Left lobe of liver (tissue), 2 donors: ENCODE results near the gene UBE2O. TPM values are rescaled to one million over a fixed set of nuclear protein-coding genes. Genes with fewer than 3 reads are reported as not detected.

Source experiments
- ATAC-seq: fragments of 200-7000 bp; cut with Tn5 transposase; one replicate; pipeline ENCODE4 v1.9.1; 2020; ENCODE audit warnings: mild to moderate bottlenecking, moderate library complexity
- DNase-seq: peaks from one replicate; pipeline ENCODE4 v3.0.0-alpha.2; 2020; ENCODE audit warnings: low spot score
- total RNA-seq: library from RNA; stranded (reverse); gene quantifications from one replicate; pipeline ENCODE4 v1.2.1, GENCODE V29; 2021
- donor health status: DM: no; HTN: no; CAD: no; lungs with moderate emphysema.
- donor health status: DM: no; HTN: yes; CAD: no.

Gene UBE2O
- total RNA-seq, 1 donor from 2014 or later, result 9.8 TPM

DNA sequence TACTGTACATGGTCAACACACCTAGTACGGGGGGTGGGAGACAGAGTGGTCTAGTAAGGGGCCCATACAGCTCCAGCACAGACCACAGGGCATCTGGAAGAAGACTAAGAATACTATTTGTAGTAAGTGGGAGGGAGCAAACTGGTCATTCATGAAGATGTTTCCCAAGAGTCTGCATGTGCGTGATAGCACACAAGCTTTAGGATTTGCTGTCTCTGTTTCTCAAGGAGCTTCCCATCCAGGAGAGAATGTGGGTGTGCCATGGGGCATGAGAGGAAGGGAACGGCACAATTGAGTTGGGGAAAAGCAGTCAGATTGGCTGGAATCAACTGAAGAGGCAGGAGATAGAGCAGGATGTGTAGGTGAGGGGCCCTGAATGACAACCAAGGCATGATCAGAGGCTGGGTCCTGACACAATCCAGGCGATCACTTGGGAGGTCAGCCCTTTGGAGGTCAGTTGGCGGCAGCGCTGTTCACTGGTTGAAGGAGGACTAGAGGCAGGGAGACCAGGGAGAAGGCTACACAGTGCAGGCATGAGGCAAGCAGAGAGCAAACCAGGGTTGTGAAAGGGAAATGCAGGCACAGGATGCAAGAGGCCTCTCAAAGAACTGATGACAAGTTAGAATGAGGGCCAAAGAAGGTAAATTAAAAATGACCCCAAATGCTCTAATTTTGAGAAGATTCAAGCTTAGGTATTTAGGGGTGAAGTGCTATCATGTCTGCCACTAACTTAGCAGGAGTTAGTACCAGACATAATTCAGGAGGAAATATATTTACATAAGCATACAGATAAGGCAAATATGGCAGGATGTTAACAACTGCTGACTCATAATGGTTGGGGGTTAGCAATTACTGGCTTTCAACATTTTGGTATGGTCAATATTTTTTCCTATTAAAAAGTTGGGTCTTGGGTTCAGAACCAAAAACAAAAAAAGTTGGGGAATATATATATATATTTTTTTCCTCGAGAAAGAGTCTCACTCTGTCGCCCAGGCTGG, 10.3 kb downstream of the UBE2O start:
- no peak for DNase-seq
- ATAC-seq, result no peak

DNA sequence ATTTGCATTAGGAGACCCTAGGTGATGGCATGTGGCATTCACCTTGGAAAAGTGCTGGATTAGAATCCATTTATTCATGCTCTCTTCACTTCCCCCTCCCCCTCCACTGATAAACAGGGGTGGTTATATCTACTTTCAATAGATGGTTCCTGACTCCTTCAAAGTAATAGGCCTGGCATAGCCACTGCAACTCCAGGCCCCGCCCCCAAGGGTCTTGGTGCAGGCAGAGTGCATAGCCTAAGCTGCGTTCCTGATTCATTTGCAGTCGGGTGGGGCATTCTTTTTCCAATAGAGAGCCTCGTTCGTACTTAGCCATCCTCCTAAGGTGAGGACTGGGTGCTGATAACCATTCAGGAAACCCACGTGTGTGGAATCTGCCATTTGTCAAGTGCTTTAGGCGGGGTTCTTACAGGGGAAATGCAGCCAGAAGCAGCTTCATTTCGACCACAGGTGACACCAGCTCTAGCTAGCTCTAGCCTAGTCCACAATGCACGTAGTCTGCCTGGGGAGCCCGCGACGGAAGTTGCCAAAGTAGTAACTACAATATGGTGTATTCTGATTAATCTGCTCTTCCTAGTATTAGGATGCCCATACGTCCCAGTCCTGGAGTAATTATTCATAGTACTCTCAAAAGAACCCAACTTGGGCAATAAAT, 11.1 kb downstream of the UBE2O start:
- no peak for ATAC-seq
- DNase-seq, result no peak

DNA sequence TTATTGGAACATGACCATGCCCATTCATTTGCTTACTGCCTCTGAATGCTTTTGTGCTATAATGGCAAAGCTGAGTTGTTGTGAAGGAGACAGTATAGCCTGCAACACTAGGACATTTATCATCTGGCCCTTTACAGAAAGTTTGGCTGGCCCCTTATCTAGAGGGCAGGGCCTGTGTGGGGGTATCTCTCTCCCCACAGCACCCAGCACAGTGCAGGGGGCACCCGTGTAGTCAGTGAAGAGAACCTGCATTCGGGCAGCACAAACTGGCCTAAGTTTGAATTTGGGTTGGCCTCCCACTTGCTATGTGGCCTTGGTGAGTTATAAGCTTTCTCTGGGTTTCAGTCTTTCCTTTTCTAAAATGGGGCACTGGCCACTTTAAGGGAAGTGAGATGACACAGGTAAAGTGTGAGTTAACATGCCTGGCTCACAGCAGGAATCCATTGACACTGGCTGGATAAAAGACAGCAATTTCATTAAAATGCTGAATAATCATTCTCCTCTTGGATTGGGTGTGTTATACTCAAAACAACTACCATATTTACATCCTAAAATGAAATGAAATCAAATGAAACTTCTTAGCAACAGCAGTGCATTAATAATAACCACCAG, 12.1 kb downstream of the UBE2O start:
- ATAC-seq, result no peak
- DNase-seq, result no peak

DNA sequence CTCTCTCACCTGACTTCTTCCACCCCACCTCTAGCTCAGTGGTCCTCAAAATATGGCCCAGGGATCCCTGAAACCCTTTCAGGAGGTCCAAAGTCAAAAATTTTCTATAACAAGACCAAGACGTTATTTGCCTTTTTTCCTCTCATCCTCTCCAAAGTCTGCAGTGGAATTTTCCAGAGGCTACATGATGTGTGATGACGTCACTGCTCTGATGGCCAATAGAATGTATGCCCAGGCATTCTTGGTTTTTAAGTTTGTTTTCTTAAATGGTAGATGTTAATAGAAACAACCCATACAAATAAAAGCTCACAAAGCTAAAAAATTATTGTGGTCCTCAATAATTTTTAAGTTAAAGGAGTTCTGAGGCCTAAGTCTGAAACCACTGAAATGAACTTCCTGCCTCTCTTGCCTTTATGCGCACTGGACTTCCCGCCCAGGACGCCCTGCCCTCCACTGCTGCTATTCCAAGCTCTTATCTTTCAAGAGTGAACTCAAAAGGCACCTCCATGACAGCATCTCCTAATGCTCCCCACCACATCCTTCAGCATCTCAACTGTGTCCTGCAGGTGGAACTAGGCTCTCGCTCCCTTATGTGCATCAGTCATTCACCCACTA, 13.5 kb downstream of the UBE2O start:
- no peak for ATAC-seq
- no peak for DNase-seq

DNA sequence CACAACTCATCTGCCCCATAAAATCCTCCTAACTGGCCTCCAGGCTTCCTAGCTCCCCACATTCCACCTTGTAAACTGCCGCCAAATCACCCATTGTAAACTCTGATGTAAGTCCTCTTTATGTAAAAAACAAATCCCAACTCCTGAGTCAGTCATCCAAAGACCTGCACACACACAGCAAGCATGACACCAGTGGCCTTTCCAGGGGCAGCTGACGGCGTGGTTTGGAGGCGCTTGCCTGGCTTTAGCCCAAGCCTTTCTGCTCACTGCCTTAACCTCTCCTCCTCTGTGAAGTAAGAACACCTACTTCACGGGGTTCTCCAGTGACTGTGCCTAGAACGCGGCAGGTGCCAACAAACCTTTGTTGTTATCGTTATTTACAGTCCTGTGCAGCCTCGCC, 14.0 kb downstream of the UBE2O start:
- ATAC-seq, result no peak
- no peak for DNase-seq

DNA sequence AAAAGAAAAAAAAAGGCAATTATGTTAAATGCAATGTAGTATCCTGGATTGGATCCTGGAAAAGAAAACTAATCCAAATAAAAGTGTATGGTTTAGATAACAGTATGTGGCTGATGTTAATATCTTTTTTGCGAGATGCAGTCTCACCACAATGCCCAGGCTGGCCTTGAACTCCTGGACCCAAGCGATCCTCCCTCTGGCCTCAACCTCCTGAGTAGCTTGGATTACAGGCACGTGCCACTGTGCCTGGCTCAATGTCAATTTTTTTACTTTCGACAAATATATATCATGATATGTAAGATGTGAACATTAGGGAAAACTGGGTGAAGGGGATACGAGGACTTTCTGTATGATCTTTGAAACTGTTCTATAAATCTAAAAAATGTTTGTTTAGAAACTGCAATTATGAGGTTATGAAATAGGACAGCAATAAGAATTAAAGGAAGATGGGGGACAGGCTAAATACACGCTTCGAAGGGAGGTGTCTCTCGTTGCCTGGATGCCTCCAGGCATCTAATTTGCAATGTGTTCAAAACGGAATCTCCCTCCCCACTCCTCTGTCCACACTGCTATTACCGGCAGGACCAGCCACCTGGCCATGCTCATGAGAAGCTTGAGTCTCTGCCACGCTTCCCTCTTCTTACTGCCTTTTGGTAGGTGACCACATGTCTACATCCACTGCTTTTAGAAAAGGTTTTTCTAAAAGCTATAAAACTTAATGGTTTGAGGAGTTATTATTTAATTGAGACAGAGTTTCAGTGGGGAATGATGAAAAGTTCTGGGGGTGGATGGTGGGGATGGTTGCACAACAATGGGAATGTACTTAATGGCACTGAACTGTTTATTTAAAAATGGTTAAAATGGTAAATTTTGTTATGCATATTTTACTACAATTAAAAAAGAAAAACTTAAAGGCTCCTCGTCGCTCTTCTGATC, 15.2 kb downstream of the UBE2O start:
- DNase-seq (no peak), ATAC-seq (no peak)

DNA sequence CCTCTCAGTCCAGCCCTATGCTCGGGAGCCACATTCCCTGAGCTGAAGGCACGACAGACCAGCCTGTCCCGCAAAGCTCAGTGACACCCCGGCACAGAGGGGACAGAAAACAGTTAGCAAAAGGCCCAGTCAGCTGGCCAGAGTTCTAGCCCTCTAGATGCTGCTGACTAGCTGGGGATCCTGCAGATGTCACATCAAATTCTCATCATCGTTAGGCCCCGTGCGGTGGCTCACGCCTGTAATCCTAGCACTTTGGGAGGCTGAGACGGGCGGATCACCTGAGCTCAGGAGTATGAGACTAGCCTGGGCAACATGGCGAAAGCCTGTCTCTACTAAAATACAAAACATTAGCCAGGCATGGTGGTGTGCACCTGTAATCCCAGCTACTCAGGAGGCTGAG, 17.2 kb downstream of the UBE2O start:
- no peak for DNase-seq
- no peak for ATAC-seq

DNA sequence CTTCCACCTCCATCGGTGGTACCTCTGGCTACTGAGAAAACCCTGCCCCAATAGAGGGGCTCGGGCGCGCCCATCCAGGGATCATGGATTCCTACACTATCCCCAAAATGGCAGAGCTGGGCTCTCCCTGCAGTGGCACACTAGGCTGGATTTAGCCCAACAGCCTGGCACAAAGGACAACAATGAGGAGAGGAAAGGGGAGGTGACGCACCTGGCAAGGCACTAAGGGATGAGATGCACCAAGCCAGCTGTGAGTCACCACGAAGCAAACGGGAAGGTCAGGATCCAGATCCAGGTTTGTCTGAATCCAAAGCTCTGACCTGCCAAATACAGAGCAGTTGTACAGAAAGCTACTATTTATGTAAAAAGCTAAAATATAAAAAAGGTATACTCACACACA, 18.1 kb downstream of the UBE2O start:
- ATAC-seq, result no peak
- no peak for DNase-seq

DNA sequence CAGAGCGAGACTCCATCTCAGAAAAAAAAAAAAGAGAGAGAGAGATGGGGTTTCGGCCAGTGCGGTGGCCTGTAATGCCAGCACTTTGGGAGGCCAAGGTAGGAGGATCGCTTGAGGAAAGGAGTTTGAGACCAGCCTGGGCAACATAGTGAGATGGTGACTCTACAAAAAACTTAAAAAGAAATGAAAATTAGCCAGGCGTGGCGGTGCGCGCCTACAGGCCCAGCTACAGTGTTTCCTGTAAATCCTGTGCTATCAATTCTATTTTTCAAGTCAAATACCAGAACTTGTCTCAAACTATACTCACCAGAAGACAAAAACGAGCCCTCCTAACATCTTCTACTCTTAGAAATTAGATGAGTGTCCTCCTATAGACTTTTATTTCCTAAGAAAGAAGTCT, 19.3 kb downstream of the UBE2O start:
- ATAC-seq (no peak), DNase-seq (no peak)

DNA sequence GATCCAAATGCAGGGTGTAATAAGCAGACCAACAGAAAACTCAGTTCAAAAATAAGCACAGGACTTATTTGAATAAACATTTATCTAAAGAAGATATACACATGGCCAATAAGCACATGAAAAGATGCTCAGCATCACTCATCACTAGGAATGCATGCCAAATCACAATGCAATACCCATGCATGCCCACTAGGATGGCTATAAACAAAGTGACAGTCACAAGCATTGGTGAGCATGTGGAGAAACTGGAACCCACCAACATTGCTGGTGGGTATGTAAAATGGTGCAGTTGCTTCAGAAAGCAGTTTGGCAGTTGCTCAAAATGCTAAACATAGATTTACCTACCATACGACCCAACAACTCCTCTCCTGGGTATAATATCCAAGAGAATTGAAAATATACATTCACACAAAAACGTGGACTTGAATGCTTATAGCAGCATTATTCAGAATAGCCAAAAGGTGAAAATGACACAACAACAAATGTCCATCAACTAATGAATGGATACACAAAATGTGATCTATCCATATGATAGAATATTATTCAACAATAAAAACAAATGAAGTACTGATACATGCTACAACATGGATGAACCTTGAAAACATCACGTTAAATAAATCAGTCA, 20.1 kb downstream of the UBE2O start:
- no peak for DNase-seq
- no peak for ATAC-seq

DNA sequence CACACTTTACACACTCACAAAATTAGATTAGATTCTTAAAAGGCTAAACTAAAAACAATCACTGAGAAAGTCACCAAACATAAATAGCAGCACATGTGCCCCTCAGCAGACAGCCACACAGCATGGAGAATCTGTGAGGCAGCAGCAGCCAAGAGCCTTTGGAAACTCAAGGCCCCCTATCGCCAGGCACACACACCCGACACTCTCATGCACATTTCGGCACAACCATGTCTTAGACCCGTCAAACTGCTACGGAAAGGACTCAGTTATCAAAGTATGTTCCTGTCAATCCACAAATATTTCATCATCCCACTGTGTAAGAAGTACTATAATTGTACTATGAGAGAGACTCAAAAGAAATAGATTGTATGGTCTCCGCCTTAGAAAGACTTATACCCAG, 20.9 kb downstream of the UBE2O start:
- ATAC-seq, result no peak

DNA sequence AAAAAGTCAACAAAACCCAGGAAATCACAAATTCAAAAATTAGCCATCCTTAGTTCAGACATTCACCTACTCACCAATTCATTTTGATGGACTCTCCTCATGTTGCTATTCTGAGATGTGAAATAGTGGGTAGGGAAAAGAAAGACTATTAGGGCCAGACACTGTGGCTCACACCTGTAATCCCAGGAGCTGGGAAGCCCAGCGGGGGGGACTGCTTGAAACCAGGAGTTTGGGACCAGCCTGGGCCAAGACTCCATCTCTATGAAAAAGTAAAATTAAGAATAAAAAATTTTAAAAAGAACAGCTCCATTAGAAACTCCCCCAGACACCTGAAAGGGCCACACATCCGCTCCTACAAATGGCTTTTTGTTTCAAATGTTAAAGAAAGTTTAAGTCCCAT, 21.4 kb downstream of the UBE2O start:
- no peak for ATAC-seq
- DNase-seq, result no peak

More for the DNA sequence above, 20.9 kb downstream of the UBE2O start:
- DNase-seq, result no peak

DNA sequence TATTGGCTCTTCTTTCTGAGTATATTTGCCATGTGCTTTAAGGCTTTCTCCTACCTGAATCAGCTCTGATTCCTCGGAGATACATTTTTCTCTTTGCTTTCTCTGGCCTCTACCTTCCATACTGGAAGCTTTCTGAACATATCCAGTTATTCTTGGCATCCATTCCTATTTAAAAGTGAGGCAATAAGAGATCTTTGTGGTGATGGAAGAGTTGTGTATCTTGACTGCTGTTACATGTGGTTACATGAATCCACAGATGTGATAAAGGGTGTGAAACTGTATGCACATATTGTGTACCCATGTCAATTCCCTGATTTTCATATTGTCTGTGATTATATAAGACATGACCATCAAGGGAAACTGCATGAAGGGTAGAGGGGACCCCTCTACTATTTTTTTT, 24.4 kb downstream of the UBE2O start:
- no peak for DNase-seq
- ATAC-seq, result no peak

DNA sequence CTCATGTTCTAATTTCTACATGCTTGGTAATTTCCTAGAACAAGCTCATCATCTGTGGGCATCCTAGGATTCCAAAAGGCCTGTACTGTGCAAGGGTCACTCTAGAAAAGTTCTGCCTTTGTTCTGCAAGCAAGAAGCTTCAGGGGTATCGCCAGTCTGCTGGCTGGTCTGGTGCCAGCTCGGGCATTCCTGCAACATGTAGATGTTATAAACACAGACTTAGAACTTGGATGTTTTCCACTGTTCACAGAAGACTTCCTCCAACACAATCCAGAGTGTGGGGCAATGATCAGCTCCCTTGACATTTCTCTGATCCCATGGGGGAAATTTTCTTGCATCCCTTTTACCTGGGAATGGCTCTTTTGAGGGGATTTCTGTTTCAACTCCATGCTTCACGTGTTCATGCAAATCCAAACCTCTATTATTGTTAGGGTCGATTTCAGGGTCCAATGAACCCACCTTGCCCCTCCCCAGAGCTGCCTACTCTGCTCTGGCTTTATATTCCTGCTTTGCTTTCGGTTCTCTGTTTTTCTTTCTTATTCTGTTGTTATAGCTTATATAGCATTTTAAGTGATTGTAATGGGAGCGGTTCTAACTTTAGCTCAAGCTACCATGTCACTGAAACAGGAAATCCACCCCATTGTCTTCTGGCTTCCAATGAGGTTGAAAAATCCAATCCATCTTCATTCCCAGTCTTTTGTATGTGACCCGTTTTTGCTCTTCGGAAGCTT, 25.3 kb downstream of the UBE2O start:
- peak; percentile 17 for ATAC-seq
- DNase-seq, result no peak

DNA sequence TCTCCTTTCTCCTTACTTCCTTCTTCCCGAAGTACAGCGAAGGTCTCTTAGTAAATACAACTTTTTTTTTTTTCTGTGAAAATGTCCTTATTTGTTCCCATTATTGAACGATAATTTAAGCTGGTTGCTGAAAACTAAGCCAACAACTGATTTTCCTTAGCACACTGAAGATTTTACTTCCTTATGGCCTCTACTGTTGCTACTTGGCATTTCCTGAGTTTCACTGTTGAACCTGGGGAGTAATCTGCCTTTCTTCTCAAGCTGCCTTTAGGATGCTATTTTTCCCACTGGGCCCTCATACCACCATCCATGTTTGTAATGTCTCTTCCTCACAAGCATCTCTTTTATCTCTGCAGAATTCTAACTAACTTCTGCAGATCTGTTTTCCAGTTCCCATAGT, 26.1 kb downstream of the UBE2O start:
- no peak for ATAC-seq
- no peak for DNase-seq

DNA sequence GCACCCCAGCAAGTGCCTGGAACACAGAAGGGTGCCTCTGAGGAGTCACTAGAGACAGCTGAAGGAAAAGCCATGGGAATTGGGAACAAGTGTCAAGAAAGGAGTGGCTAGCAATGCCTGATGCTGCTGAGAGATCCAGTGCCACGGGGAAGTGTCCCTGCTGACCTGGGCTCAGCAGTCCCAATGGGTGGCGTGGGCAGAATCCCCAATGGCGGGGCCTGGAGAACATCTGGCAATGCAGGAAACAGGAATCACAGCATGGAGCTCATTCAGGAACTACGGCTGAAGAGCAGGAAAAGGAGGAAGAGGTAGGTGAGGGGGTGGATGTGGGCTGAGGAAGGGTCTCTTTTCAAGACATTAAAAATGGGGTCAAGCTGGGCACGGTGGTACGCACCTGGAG, 30.1 kb downstream of the UBE2O start:
- ATAC-seq, result no peak
- no peak for DNase-seq

DNA sequence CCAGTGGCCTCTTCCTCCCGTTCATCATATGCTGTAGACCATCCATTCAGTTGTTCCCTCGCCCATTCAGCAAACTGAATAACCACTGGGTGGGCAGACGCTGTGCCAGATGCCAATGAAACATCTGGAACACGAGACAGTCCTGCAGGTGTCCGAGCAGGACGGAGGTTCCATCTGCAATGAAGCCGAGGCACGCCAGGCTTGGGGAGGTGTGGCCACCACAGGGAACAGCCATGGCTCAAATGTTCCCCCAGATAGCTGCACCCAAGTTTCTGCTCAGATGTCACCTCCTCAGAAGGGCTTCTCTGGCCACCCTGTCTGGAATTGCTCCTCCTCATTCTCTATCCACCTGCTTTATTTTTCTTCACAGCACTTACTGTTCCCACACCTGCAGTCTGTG, 30.5 kb downstream of the UBE2O start:
- no peak for ATAC-seq
- DNase-seq, result no peak

DNA sequence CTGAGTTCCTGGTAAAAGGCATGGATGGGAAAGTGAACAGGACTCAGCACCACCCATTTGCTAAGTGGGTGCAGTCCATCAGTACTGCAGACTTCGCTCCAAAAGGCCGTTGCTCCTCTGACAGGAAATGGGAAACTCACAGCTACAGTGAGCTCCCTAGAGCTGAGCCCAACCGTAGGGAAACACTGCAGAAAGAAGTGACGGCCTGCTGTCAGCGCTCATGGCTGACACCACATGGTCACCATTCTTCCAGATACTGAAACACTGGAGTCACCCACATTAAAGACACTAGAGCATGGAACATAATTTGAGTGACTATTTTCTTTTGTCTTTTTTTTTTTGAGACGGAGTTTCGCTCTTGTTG, 31.9 kb downstream of the UBE2O start:
- DNase-seq, result no peak
- ATAC-seq, result peak; percentile 29

DNA sequence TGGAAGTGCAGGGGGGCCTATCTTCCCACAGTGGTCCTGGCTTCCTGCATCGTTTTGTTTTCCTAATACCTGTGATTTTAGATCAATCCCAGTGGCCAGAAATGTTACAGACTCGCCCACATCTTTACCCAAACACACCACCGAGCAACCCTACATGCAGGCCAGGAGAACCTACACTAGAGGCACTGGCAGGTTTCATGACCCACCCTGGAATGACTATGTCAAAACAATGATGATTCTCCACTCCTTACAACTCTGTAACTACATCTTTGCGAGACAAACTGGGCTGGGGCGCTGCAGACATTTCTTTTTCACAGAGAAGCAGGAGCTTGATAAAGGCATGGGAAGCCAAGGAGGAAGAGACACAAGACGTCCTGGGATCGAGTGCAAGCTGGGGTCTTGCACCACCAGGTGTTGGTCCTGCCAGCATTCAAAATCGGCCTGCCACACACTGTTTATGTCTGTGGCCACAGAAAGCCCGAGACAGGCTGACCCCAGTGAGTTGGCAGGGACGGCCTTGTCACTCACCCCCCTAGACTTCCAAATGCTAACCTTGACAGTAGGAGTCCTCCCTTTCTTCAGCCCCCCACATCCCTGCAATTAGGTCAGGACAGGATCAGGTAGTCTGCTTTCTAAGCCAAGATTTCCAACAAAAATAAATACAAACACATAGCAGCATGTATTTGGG, 32.5 kb downstream of the UBE2O start:
- DNase-seq (no peak), ATAC-seq (no peak)
